HCT116 (cell line): ENCODE results near the gene ZNF207. TPM values are rescaled to one million over a fixed set of nuclear protein-coding genes. Genes with fewer than 3 reads are reported as not detected.
A peak's percentile ranks its signal among the peaks of the same experiment; 100 is the strongest.

Experiments
- ATAC-seq: fragments of 200-7000 bp; cut with Tn5 transposase; 2 replicates; pipeline ENCODE4 v1.9.1; 2020; ENCODE audit warnings: mild to moderate bottlenecking, moderate library complexity
- BruUV-seq: library from RNA; stranded (reverse); fragments of 400-500 nt; replicated peaks from 2 replicates; lab custom pipeline; 2021; lab: Mats Ljungman, UMichigan
- CTCF ChIA-PET: fragments of 300-600 bp; sonication (Branson Sonifier 250); formaldehyde crosslinking; loops from one replicate; lab custom pipeline; 2021; ENCODE audit warnings: antibody characterized with exemption; lab: Charles Lee
- POLR2A ChIA-PET: fragments of 300-600, 350-600 bp; sonication (Branson Sonifier 250); formaldehyde crosslinking; loops from one replicate; lab custom pipeline; 2021; ENCODE audit warnings: antibody characterized with exemption; lab: Charles Lee
- RAD21 ChIA-PET, 2 experiments: fragments of 300-600 bp; sonication (Branson Sonifier 250); formaldehyde crosslinking; loops; one replicate each; lab custom pipeline; 2023; ENCODE audit warnings: low total read pairs in 2 of 2; ENCODE audit not compliant: uncharacterized antibody in 2 of 2, unreplicated experiment in 2 of 2, low non-redundant PET in 1 of 2; lab: Charles Lee
- DNase-seq: peaks from one replicate; pipeline ENCODE4 v3.0.0-alpha.2; 2010; ENCODE audit warnings: low read depth, low spot score
- H2AFZ ChIP-seq: fragments of 200-600 bp; shearing (Covaris generic), sonication (generic); 2 replicates; pipeline ENCODE4 v1.6.1; 2017; ENCODE audit warnings: low read depth, mixed run types, mixed read lengths, antibody characterized with exemption, low read length; ENCODE audit not compliant: poor library complexity, severe bottlenecking
- H3K27ac ChIP-seq: 2 replicates; pipeline ENCODE4 v1.5.1; 2012; ENCODE audit warnings: low read depth, low read length
- H3K27me3 ChIP-seq: fragments of 200-600 bp; sonication (generic); 2 replicates; pipeline ENCODE4 v1.6.1; 2016; ENCODE audit warnings: mixed run types, low read length, mixed read lengths; ENCODE audit not compliant: insufficient read depth
- H3K36me3 ChIP-seq, 2 experiments: fragments of 200-500 bp in 1 of 2; fragments of 200-600 bp in 1 of 2; sonication (Bioruptor generic) in 1 of 2; sonication (generic) in 1 of 2; 2 replicates each; pipeline versions ENCODE4 v1.5.1 to v1.6.1; 2014 to 2016; ENCODE audit warnings: low read length in 2 of 2, inconsistent platforms in 1 of 2, mixed read lengths in 1 of 2, mixed run types in 1 of 2; ENCODE audit not compliant: insufficient read depth in 2 of 2, control insufficient read depth in 1 of 2
- H3K4me1 ChIP-seq, 2 experiments: fragments of 200-600 bp in 1 of 2; sonication (generic) in 1 of 2; 2 replicates each; pipeline versions ENCODE4 v1.5.1 to v1.6.1; 2012 to 2017; ENCODE audit warnings: low read length in 2 of 2, inconsistent platforms in 1 of 2, mild to moderate bottlenecking in 1 of 2, mixed read lengths in 1 of 2, mixed run types in 1 of 2, moderate library complexity in 1 of 2; ENCODE audit not compliant: insufficient read depth in 2 of 2, control insufficient read depth in 1 of 2
- H3K4me2 ChIP-seq: fragments of 200-600 bp; sonication (generic); 2 replicates; pipeline ENCODE4 v1.6.1; 2017; ENCODE audit warnings: mixed run types, low read length, mixed read lengths
- H3K4me3 ChIP-seq, 2 experiments: fragments of 200-600 bp in 1 of 2; sonication (generic) in 1 of 2; replicated peaks in 1 of 2; 2 replicates each; pipeline ENCODE4 v1.5.1; 2011 to 2016; ENCODE audit warnings: low read length in 2 of 2, control low read depth in 1 of 2, low read depth in 1 of 2, mild to moderate bottlenecking in 1 of 2, mixed read lengths in 1 of 2, mixed run types in 1 of 2
- H3K79me2 ChIP-seq: fragments of 200-600 bp; sonication (generic); 2 replicates; pipeline ENCODE4 v1.6.1; 2017; ENCODE audit warnings: mild to moderate bottlenecking, mixed run types, low read length, moderate library complexity, mixed read lengths; ENCODE audit not compliant: insufficient read depth
- H3K9ac ChIP-seq: fragments of 200-600 bp; sonication (generic); 2 replicates; pipeline ENCODE4 v1.6.1; 2016; ENCODE audit warnings: low read length, mixed read lengths
- H3K9me2 ChIP-seq: fragments of 200-600 bp; sonication (generic), shearing (Covaris generic); 2 replicates; pipeline ENCODE4 v1.6.1; 2017; ENCODE audit warnings: mixed run types, mild to moderate bottlenecking, moderate library complexity; ENCODE audit not compliant: insufficient read depth
- H3K9me3 ChIP-seq, 2 experiments: fragments of 200-500 bp in 1 of 2; fragments of 200-600 bp in 1 of 2; sonication (Bioruptor generic) in 1 of 2; sonication (generic) in 1 of 2; 2 replicates each; pipeline ENCODE4 v1.6.1; 2014 to 2017; ENCODE audit warnings: low read length in 2 of 2, mixed read lengths in 2 of 2, inconsistent platforms in 1 of 2, low read depth in 1 of 2, mild to moderate bottlenecking in 1 of 2, mixed run types in 1 of 2, moderate library complexity in 1 of 2; ENCODE audit not compliant: control insufficient read depth in 1 of 2, insufficient read depth in 1 of 2
- H4K20me1 ChIP-seq: fragments of 200-600 bp; sonication (generic), shearing (Covaris generic); 2 replicates; pipeline ENCODE4 v1.6.1; 2017; ENCODE audit warnings: mixed run types, mild to moderate bottlenecking, moderate library complexity; ENCODE audit not compliant: insufficient read depth
- EGR1 ChIP-seq: IDR thresholded peaks from 2 replicates; pipeline ENCODE4 v1.6.1; 2012; ENCODE audit warnings: low read depth
- EZH2 ChIP-seq: fragments of 200-600 bp; sonication (generic); IDR thresholded peaks from 2 replicates; pipeline ENCODE4 v1.6.1; 2017; ENCODE audit warnings: antibody characterized with exemption, mixed run types
- EZH2phosphoT487 ChIP-seq: fragments of 200-600 bp; IDR thresholded peaks from 2 replicates; pipeline ENCODE4 v1.6.1; 2018; ENCODE audit warnings: antibody characterized with exemption, borderline replicate concordance
- FOSL1 ChIP-seq: IDR thresholded peaks from 2 replicates; pipeline ENCODE4 v1.6.1; 2012; ENCODE audit warnings: low read depth
- RAD21 ChIP-seq: IDR thresholded peaks from 2 replicates; pipeline ENCODE4 v1.6.1; 2012; ENCODE audit warnings: low read depth, mild to moderate bottlenecking
- SIN3A ChIP-seq: IDR thresholded peaks from 2 replicates; pipeline ENCODE4 v1.6.1; 2012; ENCODE audit warnings: low read depth
- SP1 ChIP-seq: IDR thresholded peaks from 2 replicates; pipeline ENCODE4 v1.6.1; 2012; ENCODE audit warnings: low read depth
- ZFX ChIP-seq: fragments of 450-650 bp; IDR thresholded peaks from 2 replicates; pipeline ENCODE4 v1.6.1; 2017
- ZNF274 ChIP-seq: fragments of 200-500 bp; sonication (Bioruptor generic); IDR thresholded peaks from 2 replicates; pipeline ENCODE4 v1.6.1; 2014; ENCODE audit warnings: mild to moderate bottlenecking, low read depth, low read length, inconsistent platforms
- intact Hi-C: fragments of 100-400 bp; cut with micrococcal nuclease; formaldehyde crosslinking; loops from 2 replicates; pipeline ENCODE4 v1.10.0; 2022
- total RNA-seq: library from RNA; stranded (reverse); gene quantifications from one replicate; pipeline ENCODE4 v1.2.1, GENCODE V29; 2021; ENCODE audit not compliant: unreplicated experiment
- TF ChIP-seq, protein P1 (sequence below): IDR thresholded peaks from 2 replicates; pipeline ENCODE4 v1.6.1; 2012; ENCODE audit warnings: low read depth
- TF ChIP-seq, protein P2 (sequence below): IDR thresholded peaks from 2 replicates; pipeline ENCODE4 v1.6.1; 2012
- TF ChIP-seq, protein P3 (sequence below), 3 experiments: fragments of 200-600 bp in 1 of 3; sonication (generic) in 1 of 3; IDR thresholded peaks in 2 of 3; conservative IDR thresholded peaks in 1 of 3; 2 replicates each; pipeline ENCODE4 v1.5.1; 2012 to 2017; ENCODE audit warnings: low read depth in 2 of 3, low read length in 2 of 3, antibody characterized with exemption in 1 of 3, borderline replicate concordance in 1 of 3, control low read depth in 1 of 3, mild to moderate bottlenecking in 1 of 3, mixed read lengths in 1 of 3, mixed run types in 1 of 3, moderate library complexity in 1 of 3; ENCODE audit not compliant: insufficient read depth in 1 of 3

ZNF207 gene
- total RNA-seq, 1 experiment from 2014 or later = 181 TPM

DNA sequence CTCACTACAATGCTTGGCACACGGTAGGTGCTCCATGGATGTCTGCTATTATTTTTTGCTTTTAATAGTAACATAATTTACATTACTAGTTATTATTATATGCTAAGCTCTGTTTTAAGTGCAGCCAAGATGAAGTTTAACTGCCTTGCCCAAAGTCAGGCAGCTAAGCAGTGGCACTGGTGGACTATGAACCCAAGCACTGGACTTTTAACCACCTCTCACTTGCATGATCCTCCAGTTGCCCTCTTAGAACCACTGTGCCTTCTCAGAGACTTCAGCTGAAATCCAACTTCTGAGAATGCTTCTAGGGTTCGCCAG is 1.5 kb upstream of the ZNF207 start:
- TF ChIP-seq ZNF274 (no peak), RAD21 (no peak), SP1 (no peak), SIN3A (no peak), EZH2 (no peak), EZH2phosphoT487 (no peak), ZFX (no peak), FOSL1 (no peak), EGR1 (no peak)
- TF ChIP-seq, protein P1, sequence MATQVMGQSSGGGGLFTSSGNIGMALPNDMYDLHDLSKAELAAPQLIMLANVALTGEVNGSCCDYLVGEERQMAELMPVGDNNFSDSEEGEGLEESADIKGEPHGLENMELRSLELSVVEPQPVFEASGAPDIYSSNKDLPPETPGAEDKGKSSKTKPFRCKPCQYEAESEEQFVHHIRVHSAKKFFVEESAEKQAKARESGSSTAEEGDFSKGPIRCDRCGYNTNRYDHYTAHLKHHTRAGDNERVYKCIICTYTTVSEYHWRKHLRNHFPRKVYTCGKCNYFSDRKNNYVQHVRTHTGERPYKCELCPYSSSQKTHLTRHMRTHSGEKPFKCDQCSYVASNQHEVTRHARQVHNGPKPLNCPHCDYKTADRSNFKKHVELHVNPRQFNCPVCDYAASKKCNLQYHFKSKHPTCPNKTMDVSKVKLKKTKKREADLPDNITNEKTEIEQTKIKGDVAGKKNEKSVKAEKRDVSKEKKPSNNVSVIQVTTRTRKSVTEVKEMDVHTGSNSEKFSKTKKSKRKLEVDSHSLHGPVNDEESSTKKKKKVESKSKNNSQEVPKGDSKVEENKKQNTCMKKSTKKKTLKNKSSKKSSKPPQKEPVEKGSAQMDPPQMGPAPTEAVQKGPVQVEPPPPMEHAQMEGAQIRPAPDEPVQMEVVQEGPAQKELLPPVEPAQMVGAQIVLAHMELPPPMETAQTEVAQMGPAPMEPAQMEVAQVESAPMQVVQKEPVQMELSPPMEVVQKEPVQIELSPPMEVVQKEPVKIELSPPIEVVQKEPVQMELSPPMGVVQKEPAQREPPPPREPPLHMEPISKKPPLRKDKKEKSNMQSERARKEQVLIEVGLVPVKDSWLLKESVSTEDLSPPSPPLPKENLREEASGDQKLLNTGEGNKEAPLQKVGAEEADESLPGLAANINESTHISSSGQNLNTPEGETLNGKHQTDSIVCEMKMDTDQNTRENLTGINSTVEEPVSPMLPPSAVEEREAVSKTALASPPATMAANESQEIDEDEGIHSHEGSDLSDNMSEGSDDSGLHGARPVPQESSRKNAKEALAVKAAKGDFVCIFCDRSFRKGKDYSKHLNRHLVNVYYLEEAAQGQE = no peak
- TF ChIP-seq, protein P2, sequence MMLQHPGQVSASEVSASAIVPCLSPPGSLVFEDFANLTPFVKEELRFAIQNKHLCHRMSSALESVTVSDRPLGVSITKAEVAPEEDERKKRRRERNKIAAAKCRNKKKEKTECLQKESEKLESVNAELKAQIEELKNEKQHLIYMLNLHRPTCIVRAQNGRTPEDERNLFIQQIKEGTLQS = no peak
- TF ChIP-seq, protein P3, sequence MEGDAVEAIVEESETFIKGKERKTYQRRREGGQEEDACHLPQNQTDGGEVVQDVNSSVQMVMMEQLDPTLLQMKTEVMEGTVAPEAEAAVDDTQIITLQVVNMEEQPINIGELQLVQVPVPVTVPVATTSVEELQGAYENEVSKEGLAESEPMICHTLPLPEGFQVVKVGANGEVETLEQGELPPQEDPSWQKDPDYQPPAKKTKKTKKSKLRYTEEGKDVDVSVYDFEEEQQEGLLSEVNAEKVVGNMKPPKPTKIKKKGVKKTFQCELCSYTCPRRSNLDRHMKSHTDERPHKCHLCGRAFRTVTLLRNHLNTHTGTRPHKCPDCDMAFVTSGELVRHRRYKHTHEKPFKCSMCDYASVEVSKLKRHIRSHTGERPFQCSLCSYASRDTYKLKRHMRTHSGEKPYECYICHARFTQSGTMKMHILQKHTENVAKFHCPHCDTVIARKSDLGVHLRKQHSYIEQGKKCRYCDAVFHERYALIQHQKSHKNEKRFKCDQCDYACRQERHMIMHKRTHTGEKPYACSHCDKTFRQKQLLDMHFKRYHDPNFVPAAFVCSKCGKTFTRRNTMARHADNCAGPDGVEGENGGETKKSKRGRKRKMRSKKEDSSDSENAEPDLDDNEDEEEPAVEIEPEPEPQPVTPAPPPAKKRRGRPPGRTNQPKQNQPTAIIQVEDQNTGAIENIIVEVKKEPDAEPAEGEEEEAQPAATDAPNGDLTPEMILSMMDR (IDR thresholded peaks at IDR 0.05 in 2 of 3, conservative IDR thresholded peaks at IDR 0.05 in 1 of 3; ENCODE audit: borderline replicate concordance in 1 of 3, insufficient read depth in 1 of 3, low read depth in 2 of 3, low read length in 2 of 3) = no peak
- TF ChIP-seq, all 23 proteins: peak for 0
- ATAC-seq (no peak), DNase-seq (no peak)
- Histone ChIP-seq H3K4me3 (peak overlapping the region in 1 of 2 experiments; percentile 95; a peak in 2 of 4 replicates), H2AFZ (no peak overlapping the region), H3K36me3 (peaks cover 7 to 11% of the 10 kb centered on the region in 2 experiments; a peak in 3 of 4 replicates), H3K9me3 (no peaks in the 10 kb centered on the region), H3K27me3 (no peaks in the 10 kb centered on the region), H3K9me2 (no peaks in the 10 kb centered on the region), H3K27ac (no peak overlapping the region; the same call in 1 of the 2 replicates), H3K4me2 (peak overlapping the region; percentile 86), H3K79me2 (peaks cover 43% of the 10 kb centered on the region), H3K4me1 (peaks cover 5 to 27% of the 10 kb centered on the region in 2 experiments; a peak in 3 of 4 replicates), H4K20me1 (peaks cover 18% of the 10 kb centered on the region; the same call in 1 of the 2 replicates), H3K9ac (peak overlapping the region; percentile 96; the same call in 1 of the 2 replicates)
- CTCF ChIA-PET = no interaction called here
- intact Hi-C loops = no loop called here
- POLR2A ChIA-PET = no interaction called here
- BruUV-seq = TSS peak; percentile 34
- RAD21 ChIA-PET = no interaction called here
